ENCODE data around the gene LIPT2.
A peak's percentile ranks its signal among the peaks of the same experiment; 100 is the strongest.
"Not testable (repeated sequence)": the region's sequence is repeated elsewhere in the genome, so short reads cannot be mapped to it uniquely, and the experiment has no call there.

Gene LIPT2

GRCh38 chr11:74492974-74493790 is at the start of gene LIPT2:
Gene LIPT2, minus strand, starts transcription at chr11:74493724. Its CDS starts 21 bp downstream, at chr11:74493703.
- no peak for TF ChIP-seq CTCF (IDR thresholded peaks at IDR 0.05; ENCODE audit: low read depth, low read length)

GRCh38 chr11:74541466-74541865 is 47.9 kb upstream of the LIPT2 start:
- TF ChIP-seq CTCF (IDR thresholded peaks at IDR 0.05; ENCODE audit: low read depth, low read length), result no peak
- no peak overlapping the region for H3K4me3 ChIP-seq (ENCODE audit: low read depth, low read length)

More at GRCh38 chr11:74492974-74493790, at the start of gene LIPT2:
- H3K4me3 ChIP-seq (ENCODE audit: low read depth, low read length), result peak within 1 kb of the TSS; percentile 81

GRCh38 chr11:74540270-74540669 is 46.7 kb upstream of the LIPT2 start:
- H3K4me3 ChIP-seq (ENCODE audit: low read depth, low read length), result no peak overlapping the region
- TF ChIP-seq CTCF (IDR thresholded peaks at IDR 0.05; ENCODE audit: low read depth, low read length), result no peak

- no peak overlapping the region for H3K4me3 ChIP-seq (ENCODE audit: low read depth, low read length)
- no peak for TF ChIP-seq CTCF (IDR thresholded peaks at IDR 0.05; ENCODE audit: low read depth, low read length)
Measured at GRCh38 chr11:74538680-74539079, 45.2 kb upstream of the LIPT2 start.

GRCh38 chr11:74535371-74536160 is 42.0 kb upstream of the LIPT2 start:
- H3K4me3 ChIP-seq (ENCODE audit: low read depth, low read length), result no peak overlapping the region
- no peak for TF ChIP-seq CTCF (IDR thresholded peaks at IDR 0.05; ENCODE audit: low read depth, low read length)

- H3K4me3 ChIP-seq (ENCODE audit: low read depth, low read length), result not testable (repeated sequence)
Measured at GRCh38 chr11:74534946-74535275, 41.4 kb upstream of the LIPT2 start.

GRCh38 chr11:74534216-74534945 is 40.9 kb upstream of the LIPT2 start:
- no peak for TF ChIP-seq CTCF (IDR thresholded peaks at IDR 0.05; ENCODE audit: low read depth, low read length)

More at GRCh38 chr11:74534216-74534945, 40.9 kb upstream of the LIPT2 start:
- H3K4me3 ChIP-seq (ENCODE audit: low read depth, low read length), result no peak overlapping the region
